K562 treated with DMSO at 1 percent for 48 hours (cell line): ENCODE data around the gene SERPINA3. TPM values are rescaled to one million over a fixed set of nuclear protein-coding genes. Genes with fewer than 3 reads are reported as not detected.

ENCODE experiments used
- total RNA-seq: library from RNA; unstranded; fragments of 300-600 nt; gene quantifications from 2 replicates; pipeline ENCODE4 v1.2.3, GENCODE V29; 2022; ENCODE audit warnings: low replicate concordance; ENCODE audit errors: extremely low read depth

The SERPINA3 gene
- total RNA-seq: not detected in 2 replicates

GRCh38 chr14:94612174-94612573 is at the start of gene SERPINA3:
Gene SERPINA3 (plus strand): TSS chr14:94612391. CDS start chr14:94614442, 2,051 bp downstream.

GRCh38 chr14:94581127-94581999 is 30.8 kb upstream of the SERPINA3 start, which contains the start of gene SERPINA5:
Gene SERPINA5 (plus strand): TSS chr14:94581426. CDS start chr14:94587363, 5,937 bp downstream.

Other genes with a start within 250 kb of the SERPINA3 start
- gene SERPINA2, start 245.7 kb upstream of the SERPINA3 start, total RNA-seq: not detected in 2 replicates
- gene SERPINA1, start 223.8 kb upstream of the SERPINA3 start, total RNA-seq: not detected in 2 replicates
- gene SERPINA11, start 159.6 kb upstream of the SERPINA3 start, total RNA-seq: not detected in 2 replicates
- not detected in 2 replicates for gene SERPINA9, start 136.2 kb upstream of the SERPINA3 start, total RNA-seq
- not detected in 2 replicates for gene SERPINA12, start 102.9 kb upstream of the SERPINA3 start, total RNA-seq
- not detected in 2 replicates for gene SERPINA4, start 50.9 kb upstream of the SERPINA3 start, total RNA-seq
- gene SERPINA5, start 31.0 kb upstream of the SERPINA3 start, total RNA-seq: not detected in 2 replicates
- not detected in 2 replicates for gene GSC, start 157.7 kb downstream of the SERPINA3 start, total RNA-seq